ENCODE data around the gene UEVLD. TPM values are rescaled to one million over a fixed set of nuclear protein-coding genes. Genes with fewer than 3 reads are reported as not detected.

Gene UEVLD
- total RNA-seq, 4 donors from 2014 or later = 9.6 to 25.8 (median 15.8) TPM

- Histone ChIP-seq H3K4me3 (no peak overlapping the region), H3K4me1 (no peaks in the 10 kb centered on the region), H3K27ac (no peak overlapping the region), H3K36me3 (peaks cover 4 to 89% (median 18%) of the 10 kb centered on the region in 3 donors), H3K27me3 (no peaks in the 10 kb centered on the region), H3K9me3 (no peaks in the 10 kb centered on the region)
- no peak for TF ChIP-seq POLR2A (IDR thresholded peaks at IDR 0.05)
- no peak for TF ChIP-seq CTCF (IDR thresholded peaks at IDR 0.05)
- no peak for TF ChIP-seq EP300 (IDR thresholded peaks at IDR 0.05)
- no peak for DNase-seq (ENCODE audit: low spot score in 2 of 2)
Measured at GRCh38 chr11:18502352-18502751, 86.2 kb downstream of the UEVLD start.

- Histone ChIP-seq H3K9me3 (no peaks in the 10 kb centered on the region), H3K27me3 (no peaks in the 10 kb centered on the region), H3K4me1 (no peaks in the 10 kb centered on the region), H3K36me3 (peaks cover 4 to 86% (median 18%) of the 10 kb centered on the region in 3 donors), H3K4me3 (no peak overlapping the region), H3K27ac (no peak overlapping the region)
- DNase-seq (ENCODE audit: low spot score in 2 of 2) = no peak
- WGBS, 2 donors = 100% methylated on average over 1 of the region's 1 CpG
- TF ChIP-seq CTCF (IDR thresholded peaks at IDR 0.05) (no peak), EP300 (IDR thresholded peaks at IDR 0.05) (no peak), POLR2A (IDR thresholded peaks at IDR 0.05) (no peak)
Measured at GRCh38 chr11:18501629-18502028, 86.9 kb downstream of the UEVLD start.

GRCh38 chr11:18498039-18498438 lies 90.5 kb downstream of the UEVLD start:
- H3K27ac ChIP-seq = no peak overlapping the region
- H3K27me3 ChIP-seq = no peaks in the 10 kb centered on the region
- H3K4me3 ChIP-seq = no peak overlapping the region
- peaks cover 4 to 84% (median 16%) of the 10 kb centered on the region in 3 donors for H3K36me3 ChIP-seq
- 84 to 96% methylated on average over 1 of the region's 1 CpG for WGBS, 2 donors
- TF ChIP-seq POLR2A (IDR thresholded peaks at IDR 0.05) (no peak), EP300 (IDR thresholded peaks at IDR 0.05) (no peak), CTCF (IDR thresholded peaks at IDR 0.05) (no peak)
- H3K9me3 ChIP-seq = no peaks in the 10 kb centered on the region
- DNase-seq (ENCODE audit: low spot score in 2 of 2) = no peak
- H3K4me1 ChIP-seq = no peaks in the 10 kb centered on the region

GRCh38 chr11:18495703-18496102 lies 92.8 kb downstream of the UEVLD start:
- Histone ChIP-seq H3K36me3 (peaks cover 0 to 75% (median 2%) of the 10 kb centered on the region in 3 donors), H3K4me3 (no peak overlapping the region), H3K27me3 (no peaks in the 10 kb centered on the region), H3K27ac (no peak overlapping the region), H3K9me3 (no peaks in the 10 kb centered on the region), H3K4me1 (no peaks in the 10 kb centered on the region)
- TF ChIP-seq CTCF (IDR thresholded peaks at IDR 0.05) = no peak
- TF ChIP-seq POLR2A (IDR thresholded peaks at IDR 0.05) = no peak
- TF ChIP-seq EP300 (IDR thresholded peaks at IDR 0.05) = no peak
- 90 to 91% methylated on average over 4 of the region's 4 CpGs for WGBS, 2 donors
- DNase-seq (ENCODE audit: low spot score in 2 of 2) = no peak

- H3K9me3 ChIP-seq = no peaks in the 10 kb centered on the region
- H3K27ac ChIP-seq = no peak overlapping the region
- H3K4me3 ChIP-seq = no peak overlapping the region
- no peak for DNase-seq (ENCODE audit: low spot score in 2 of 2)
- no peak for TF ChIP-seq EP300 (IDR thresholded peaks at IDR 0.05)
- TF ChIP-seq CTCF (IDR thresholded peaks at IDR 0.05) = no peak
- H3K27me3 ChIP-seq = no peaks in the 10 kb centered on the region
- H3K4me1 ChIP-seq = no peaks in the 10 kb centered on the region
- H3K36me3 ChIP-seq = peaks cover 0 to 75% (median 2%) of the 10 kb centered on the region in 3 donors
Measured at GRCh38 chr11:18495271-18495670, 93.3 kb downstream of the UEVLD start.

Data from tibial nerve (tissue), 4 donors.